ENCODE results near the gene KRT39.

The KRT39 gene

DNA sequence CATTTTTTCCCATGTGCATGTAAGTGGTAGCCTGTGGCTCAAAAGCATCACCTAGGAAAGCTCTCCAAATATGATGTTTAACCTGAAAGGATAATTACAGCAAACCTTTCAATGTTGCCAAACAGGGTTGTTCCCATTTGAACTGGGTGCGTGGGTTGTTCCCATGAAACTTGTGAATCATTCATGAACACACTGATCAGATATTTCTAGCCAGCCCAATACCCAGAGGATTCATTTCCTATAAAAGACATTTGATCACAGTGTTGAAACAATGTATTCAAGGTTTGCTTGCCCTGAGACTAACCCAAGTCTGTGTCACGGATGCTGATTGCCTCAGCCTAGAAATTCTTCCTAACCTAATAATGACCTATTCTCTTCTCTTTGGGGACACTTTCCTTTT is 12.9 kb downstream of the KRT39 start:
- Histone ChIP-seq H3K4me3 (ENCODE audit: low read depth in 1 of 2, low read length in 2 of 2) (no peak overlapping the region), H3K27ac (ENCODE audit: low read depth, low read length) (no peak overlapping the region), H3K9ac (ENCODE audit: low read length) (no peak overlapping the region), H3K27me3 (ENCODE audit: control insufficient read depth in 1 of 2, insufficient read depth in 2 of 2, low read length in 2 of 2) (no peaks in the 10 kb centered on the region), H3K4me1 (ENCODE audit: insufficient read depth, low read length) (no peaks in the 10 kb centered on the region), H3K9me3 (ENCODE audit: low read length) (no peaks in the 10 kb centered on the region), H3K36me3 (ENCODE audit: insufficient read depth, low read length) (no peaks in the 10 kb centered on the region)

DNA sequence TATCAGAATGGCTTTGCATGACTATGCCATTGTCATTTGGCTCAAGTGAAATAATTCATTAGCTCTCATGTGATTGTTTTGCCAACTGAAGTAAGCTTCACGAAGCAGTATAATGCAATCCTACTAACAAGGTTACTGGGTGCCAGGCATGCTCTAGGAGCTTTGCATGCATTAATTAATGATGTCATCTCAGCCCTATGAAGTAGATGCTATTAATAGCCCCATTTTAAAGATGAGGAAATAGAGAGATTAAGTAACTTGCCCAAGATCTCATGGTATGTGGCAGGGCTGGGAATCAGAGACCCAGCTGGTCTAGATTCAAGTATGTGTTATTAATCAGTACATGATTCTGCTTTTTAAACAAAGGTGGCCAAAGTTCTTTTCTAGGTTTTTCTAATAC is 14.1 kb downstream of the KRT39 start:
- Histone ChIP-seq H3K27me3 (ENCODE audit: control insufficient read depth in 1 of 2, insufficient read depth in 2 of 2, low read length in 2 of 2) (peaks cover 0 to 4% of the 10 kb centered on the region in 2 donors), H3K36me3 (ENCODE audit: insufficient read depth, low read length) (no peaks in the 10 kb centered on the region), H3K9ac (ENCODE audit: low read length) (no peak overlapping the region), H3K9me3 (ENCODE audit: low read length) (no peaks in the 10 kb centered on the region), H3K27ac (ENCODE audit: low read depth, low read length) (no peak overlapping the region), H3K4me1 (ENCODE audit: insufficient read depth, low read length) (no peaks in the 10 kb centered on the region), H3K4me3 (ENCODE audit: low read depth in 1 of 2, low read length in 2 of 2) (no peak overlapping the region)

- Histone ChIP-seq H3K36me3 (ENCODE audit: insufficient read depth, low read length) (no peaks in the 10 kb centered on the region), H3K9ac (ENCODE audit: low read length) (no peak overlapping the region), H3K27ac (ENCODE audit: low read depth, low read length) (no peak overlapping the region), H3K27me3 (ENCODE audit: control insufficient read depth in 1 of 2, insufficient read depth in 2 of 2, low read length in 2 of 2) (peaks cover 0 to 4% of the 10 kb centered on the region in 2 donors), H3K4me1 (ENCODE audit: insufficient read depth, low read length) (no peaks in the 10 kb centered on the region), H3K4me3 (ENCODE audit: low read depth in 1 of 2, low read length in 2 of 2) (no peak overlapping the region), H3K9me3 (ENCODE audit: low read length) (no peaks in the 10 kb centered on the region)
Measured at GRCh38 chr17:40952154-40952553, 14.6 kb downstream of the KRT39 start.

GRCh38 chr17:40951011-40951622 is 15.6 kb downstream of the KRT39 start:
- H3K36me3 ChIP-seq (ENCODE audit: insufficient read depth, low read length): no peaks in the 10 kb centered on the region
- H3K27me3 ChIP-seq (ENCODE audit: control insufficient read depth in 1 of 2, insufficient read depth in 2 of 2, low read length in 2 of 2): peaks cover 0 to 4% of the 10 kb centered on the region in 2 donors
- no peak overlapping the region for H3K27ac ChIP-seq (ENCODE audit: low read depth, low read length)
- no peak overlapping the region for H3K4me3 ChIP-seq (ENCODE audit: low read depth in 1 of 2, low read length in 2 of 2)
- H3K4me1 ChIP-seq (ENCODE audit: insufficient read depth, low read length): no peaks in the 10 kb centered on the region
- H3K9me3 ChIP-seq (ENCODE audit: low read length): no peaks in the 10 kb centered on the region
- H3K9ac ChIP-seq (ENCODE audit: low read length): no peak overlapping the region

GRCh38 chr17:40950176-40950575 is 16.6 kb downstream of the KRT39 start:
- Histone ChIP-seq H3K36me3 (ENCODE audit: insufficient read depth, low read length) (no peaks in the 10 kb centered on the region), H3K4me1 (ENCODE audit: insufficient read depth, low read length) (no peaks in the 10 kb centered on the region), H3K27me3 (ENCODE audit: control insufficient read depth in 1 of 2, insufficient read depth in 2 of 2, low read length in 2 of 2) (peaks cover 0 to 4% of the 10 kb centered on the region in 2 donors), H3K27ac (ENCODE audit: low read depth, low read length) (no peak overlapping the region), H3K9me3 (ENCODE audit: low read length) (no peaks in the 10 kb centered on the region), H3K4me3 (ENCODE audit: low read depth in 1 of 2, low read length in 2 of 2) (no peak overlapping the region), H3K9ac (ENCODE audit: low read length) (no peak overlapping the region)

DNA sequence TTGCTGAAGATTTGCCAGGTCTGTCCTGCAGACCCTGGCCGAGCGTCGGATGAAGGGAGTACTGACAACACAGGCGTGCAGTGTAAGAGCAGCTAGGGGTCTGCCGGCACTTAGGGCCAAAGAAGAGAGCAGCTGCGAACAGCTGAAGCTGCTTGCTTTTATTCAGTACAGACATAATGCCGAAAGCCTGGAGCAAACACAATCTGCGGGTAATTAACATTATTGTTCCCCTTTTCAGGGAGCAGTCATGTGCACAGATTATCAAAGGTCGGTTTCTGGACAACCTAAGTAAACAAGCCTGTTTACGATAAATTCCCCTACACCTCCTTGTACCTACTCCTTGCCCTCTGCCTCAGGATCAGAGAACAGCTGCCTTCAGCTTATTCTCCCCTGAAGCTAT is 17.3 kb downstream of the KRT39 start:
- H3K4me3 ChIP-seq (ENCODE audit: low read depth in 1 of 2, low read length in 2 of 2): no peak overlapping the region
- H3K9me3 ChIP-seq (ENCODE audit: low read length): no peaks in the 10 kb centered on the region
- H3K27me3 ChIP-seq (ENCODE audit: control insufficient read depth in 1 of 2, insufficient read depth in 2 of 2, low read length in 2 of 2): peaks cover 0 to 4% of the 10 kb centered on the region in 2 donors
- no peaks in the 10 kb centered on the region for H3K36me3 ChIP-seq (ENCODE audit: insufficient read depth, low read length)
- no peaks in the 10 kb centered on the region for H3K4me1 ChIP-seq (ENCODE audit: insufficient read depth, low read length)
- H3K27ac ChIP-seq (ENCODE audit: low read depth, low read length): no peak overlapping the region
- H3K9ac ChIP-seq (ENCODE audit: low read length): no peak overlapping the region

DNA sequence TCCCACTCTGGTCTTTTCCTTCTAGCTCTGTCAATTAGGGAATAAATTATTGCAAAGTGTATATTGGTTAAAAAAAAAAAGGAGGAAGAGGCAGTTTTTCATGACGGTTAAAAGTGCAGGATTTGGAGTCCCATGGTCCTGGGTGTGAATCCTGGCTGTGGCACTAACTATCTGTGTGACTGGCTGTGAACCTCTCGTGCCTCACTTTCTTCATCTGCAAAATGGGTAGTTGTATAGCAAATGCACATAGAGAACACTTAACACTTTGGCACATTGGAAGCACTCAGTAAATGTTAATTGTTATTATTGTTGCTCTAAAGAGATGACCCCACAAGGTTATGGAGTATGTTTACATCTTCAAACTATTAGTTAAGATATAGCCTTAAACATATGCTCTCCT is 18.8 kb downstream of the KRT39 start:
- no peaks in the 10 kb centered on the region for H3K9me3 ChIP-seq (ENCODE audit: low read length)
- no peak overlapping the region for H3K27ac ChIP-seq (ENCODE audit: low read depth, low read length)
- no peaks in the 10 kb centered on the region for H3K4me1 ChIP-seq (ENCODE audit: insufficient read depth, low read length)
- peaks cover 0 to 4% of the 10 kb centered on the region in 2 donors for H3K27me3 ChIP-seq (ENCODE audit: control insufficient read depth in 1 of 2, insufficient read depth in 2 of 2, low read length in 2 of 2)
- no peak overlapping the region for H3K4me3 ChIP-seq (ENCODE audit: low read depth in 1 of 2, low read length in 2 of 2)
- no peaks in the 10 kb centered on the region for H3K36me3 ChIP-seq (ENCODE audit: insufficient read depth, low read length)
- H3K9ac ChIP-seq (ENCODE audit: low read length): no peak overlapping the region

GRCh38 chr17:40945414-40945813 is 21.3 kb downstream of the KRT39 start:
- H3K9me3 ChIP-seq (ENCODE audit: low read length): no peaks in the 10 kb centered on the region
- H3K27ac ChIP-seq (ENCODE audit: low read depth, low read length): no peak overlapping the region
- H3K27me3 ChIP-seq (ENCODE audit: control insufficient read depth in 1 of 2, insufficient read depth in 2 of 2, low read length in 2 of 2): peaks cover 0 to 4% of the 10 kb centered on the region in 2 donors
- no peaks in the 10 kb centered on the region for H3K4me1 ChIP-seq (ENCODE audit: insufficient read depth, low read length)
- H3K36me3 ChIP-seq (ENCODE audit: insufficient read depth, low read length): no peaks in the 10 kb centered on the region
- no peak overlapping the region for H3K9ac ChIP-seq (ENCODE audit: low read length)
- H3K4me3 ChIP-seq (ENCODE audit: low read depth in 1 of 2, low read length in 2 of 2): no peak overlapping the region

- H3K9me3 ChIP-seq (ENCODE audit: low read length): no peaks in the 10 kb centered on the region
- no peak overlapping the region for H3K4me3 ChIP-seq (ENCODE audit: low read depth in 1 of 2, low read length in 2 of 2)
- H3K27me3 ChIP-seq (ENCODE audit: control insufficient read depth in 1 of 2, insufficient read depth in 2 of 2, low read length in 2 of 2): peaks cover 0 to 4% of the 10 kb centered on the region in 2 donors
- H3K36me3 ChIP-seq (ENCODE audit: insufficient read depth, low read length): no peaks in the 10 kb centered on the region
- H3K9ac ChIP-seq (ENCODE audit: low read length): no peak overlapping the region
- no peak overlapping the region for H3K27ac ChIP-seq (ENCODE audit: low read depth, low read length)
- no peaks in the 10 kb centered on the region for H3K4me1 ChIP-seq (ENCODE audit: insufficient read depth, low read length)
Measured at GRCh38 chr17:40944531-40944930, 22.2 kb downstream of the KRT39 start.

DNA sequence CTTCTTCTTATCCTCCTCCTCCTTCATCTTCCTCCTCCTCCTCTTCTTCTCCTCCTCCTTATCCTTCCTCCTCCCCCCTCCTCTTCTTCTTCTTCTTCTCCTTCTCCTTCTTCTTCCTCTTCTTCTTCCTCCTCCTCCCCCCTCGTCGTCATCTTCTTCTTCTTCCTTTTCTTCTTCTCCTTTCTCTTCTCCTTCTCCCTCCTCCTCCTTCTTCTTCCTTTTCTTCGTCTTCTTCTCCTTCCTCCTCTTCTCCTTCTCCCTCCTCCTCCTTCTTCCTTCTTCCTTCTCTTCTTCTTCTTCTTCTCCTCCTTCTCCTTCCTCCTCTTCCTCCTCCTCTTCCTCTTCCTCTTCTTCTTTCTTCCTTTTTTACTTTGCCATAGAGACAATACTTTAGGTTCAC is 24.2 kb downstream of the KRT39 start:
- Histone ChIP-seq H3K9me3 (ENCODE audit: low read length) (no peaks in the 10 kb centered on the region), H3K4me1 (ENCODE audit: insufficient read depth, low read length) (no peaks in the 10 kb centered on the region), H3K4me3 (ENCODE audit: low read depth in 1 of 2, low read length in 2 of 2) (no peak overlapping the region), H3K36me3 (ENCODE audit: insufficient read depth, low read length) (no peaks in the 10 kb centered on the region), H3K27me3 (ENCODE audit: control insufficient read depth in 1 of 2, insufficient read depth in 2 of 2, low read length in 2 of 2) (no peaks in the 10 kb centered on the region), H3K9ac (ENCODE audit: low read length) (no peak overlapping the region), H3K27ac (ENCODE audit: low read depth, low read length) (no peak overlapping the region)

DNA sequence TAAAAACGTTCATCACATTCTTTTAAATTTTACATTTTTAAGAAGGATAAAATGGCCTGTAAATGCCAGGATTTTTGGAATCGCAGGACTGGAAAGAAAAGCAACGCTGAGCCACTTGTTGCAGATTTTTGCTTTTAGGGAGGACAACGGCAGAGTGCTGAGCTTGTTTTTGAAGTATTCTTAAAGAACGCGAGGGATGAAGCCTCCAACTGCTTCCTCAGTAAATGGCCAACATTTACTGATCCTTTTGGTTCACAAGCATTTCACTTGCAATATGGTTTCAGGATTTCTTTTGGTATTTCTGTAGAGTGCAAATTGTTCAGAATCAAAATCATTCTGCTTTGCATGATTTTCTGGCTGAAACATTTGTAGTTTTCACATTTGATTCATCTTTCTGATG is 26.5 kb downstream of the KRT39 start:
- H3K4me1 ChIP-seq (ENCODE audit: insufficient read depth, low read length): no peaks in the 10 kb centered on the region

GRCh38 chr17:40938981-40939380 is 27.8 kb downstream of the KRT39 start:
- Histone ChIP-seq H3K9me3 (ENCODE audit: low read length) (no peaks in the 10 kb centered on the region), H3K9ac (ENCODE audit: low read length) (no peak overlapping the region), H3K27ac (ENCODE audit: low read depth, low read length) (no peak overlapping the region), H3K27me3 (ENCODE audit: control insufficient read depth in 1 of 2, insufficient read depth in 2 of 2, low read length in 2 of 2) (no peaks in the 10 kb centered on the region), H3K4me3 (ENCODE audit: low read depth in 1 of 2, low read length in 2 of 2) (no peak overlapping the region), H3K4me1 (ENCODE audit: insufficient read depth, low read length) (no peaks in the 10 kb centered on the region), H3K36me3 (ENCODE audit: insufficient read depth, low read length) (no peaks in the 10 kb centered on the region)

More for the DNA sequence above, 26.5 kb downstream of the KRT39 start:
- no peaks in the 10 kb centered on the region for H3K27me3 ChIP-seq (ENCODE audit: control insufficient read depth in 1 of 2, insufficient read depth in 2 of 2, low read length in 2 of 2)
- no peaks in the 10 kb centered on the region for H3K9me3 ChIP-seq (ENCODE audit: low read length)
- H3K36me3 ChIP-seq (ENCODE audit: insufficient read depth, low read length): no peaks in the 10 kb centered on the region
- H3K4me3 ChIP-seq (ENCODE audit: low read depth in 1 of 2, low read length in 2 of 2): no peak overlapping the region
- no peak overlapping the region for H3K27ac ChIP-seq (ENCODE audit: low read depth, low read length)
- no peak overlapping the region for H3K9ac ChIP-seq (ENCODE audit: low read length)
